Left cardiac atrium (tissue), 4 donors: ENCODE data around the gene TDRD9. TPM values are rescaled to one million over a fixed set of nuclear protein-coding genes. Genes with fewer than 3 reads are reported as not detected.

Experiments
- ATAC-seq, 2 donors: fragments of 200-7000 bp; cut with Tn5 transposase; one replicate each; pipeline ENCODE4 v1.9.1; 2020; ENCODE audit warnings: mild to moderate bottlenecking in 2 of 2, moderate library complexity in 2 of 2
- DNase-seq: peaks from one replicate; pipeline ENCODE4 v3.0.0-alpha.2; 2020
- intact Hi-C, 2 donors: fragments of 100-400 bp; cut with DNase I; formaldehyde crosslinking; loops; one replicate each; pipeline versions ENCODE4 v1.14.1 to v1.15.1; 2022 to 2023
- total RNA-seq, 2 donors: library from RNA; stranded (reverse); fragmentation: NEBNext Ultra II Directional; extraction: Animal tissue kit (Norgen Biotek cat#: 25700); gene quantifications; one replicate each; pipeline ENCODE4 v1.2.1, GENCODE V29; 2021
- donor health status: DM: no; HTN: yes; CAD: no.
- donor health status: DM: no; HTN: yes; CAD: no; lungs with severe emphysema.
- donor health status: DM: yes; HTN: yes; CAD: no.
- donor health status: Dilated cardiomyopathy.

The TDRD9 gene
- total RNA-seq, 2 donors from 2014 or later: 3.5 to 12.1 TPM

DNA sequence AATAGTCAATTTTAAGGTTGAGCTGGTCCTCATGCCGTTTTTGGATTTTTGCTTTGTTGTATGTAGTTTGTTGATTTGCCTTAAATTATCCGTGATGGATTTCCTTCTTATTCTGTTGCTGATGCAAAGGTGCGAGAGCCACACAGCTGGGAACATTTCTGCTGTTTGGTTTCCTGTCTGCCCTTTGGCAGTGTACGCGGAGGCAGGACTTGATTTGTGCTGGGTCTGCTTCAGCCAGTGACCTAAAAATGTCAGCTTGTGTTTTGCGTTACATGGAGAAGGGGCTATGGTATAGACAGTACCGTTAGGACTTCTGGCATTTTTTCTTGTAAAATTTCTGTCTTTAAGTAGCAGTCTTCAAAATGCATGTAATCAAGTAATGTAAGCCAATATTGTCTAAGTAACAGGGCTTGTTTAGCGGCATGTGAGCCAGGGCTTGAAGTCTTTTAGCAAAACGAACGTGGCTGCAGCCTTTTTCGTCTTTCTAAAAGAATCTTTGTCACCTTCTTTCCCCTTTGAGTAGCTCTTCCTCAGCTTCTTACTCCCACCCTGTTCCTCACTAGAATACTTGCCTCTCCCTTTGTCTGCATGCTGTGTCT, 32.3 kb downstream of the TDRD9 start:
- ATAC-seq (no peak), DNase-seq (no peak)
- intact Hi-C loops: no loop called here

DNA sequence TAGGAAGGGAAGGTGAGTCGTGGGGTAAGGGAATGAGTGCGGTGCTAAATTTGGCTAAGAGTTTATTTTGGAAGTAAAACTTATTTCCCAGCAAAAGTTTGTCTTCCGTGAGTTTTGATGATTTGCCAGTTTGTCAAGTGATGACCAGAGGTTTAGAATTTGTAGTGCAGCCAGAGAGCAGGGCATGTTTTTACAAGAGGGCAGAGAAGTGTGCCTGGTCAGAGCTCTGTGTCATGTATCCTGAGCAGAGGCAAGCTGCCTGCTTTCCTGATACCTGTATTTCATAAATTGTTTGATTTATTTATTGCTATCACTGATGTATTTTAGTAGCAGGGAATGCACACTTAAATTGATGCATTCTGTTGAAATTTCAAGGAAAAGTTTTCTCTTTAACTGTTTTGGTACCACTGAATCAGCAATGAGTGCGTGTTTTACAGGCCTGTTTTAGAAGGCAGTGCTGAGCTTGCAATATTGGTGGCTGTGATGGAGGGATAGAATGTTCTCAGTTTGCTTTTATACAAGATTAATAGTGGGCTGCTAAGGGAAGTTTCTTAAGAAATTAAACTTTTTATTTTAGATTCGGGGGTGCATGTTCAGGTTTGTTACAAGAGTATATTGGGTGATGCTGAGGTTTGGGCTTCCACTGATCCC, 33.8 kb downstream of the TDRD9 start:
- intact Hi-C loops: no loop called here
- no peak for DNase-seq

DNA sequence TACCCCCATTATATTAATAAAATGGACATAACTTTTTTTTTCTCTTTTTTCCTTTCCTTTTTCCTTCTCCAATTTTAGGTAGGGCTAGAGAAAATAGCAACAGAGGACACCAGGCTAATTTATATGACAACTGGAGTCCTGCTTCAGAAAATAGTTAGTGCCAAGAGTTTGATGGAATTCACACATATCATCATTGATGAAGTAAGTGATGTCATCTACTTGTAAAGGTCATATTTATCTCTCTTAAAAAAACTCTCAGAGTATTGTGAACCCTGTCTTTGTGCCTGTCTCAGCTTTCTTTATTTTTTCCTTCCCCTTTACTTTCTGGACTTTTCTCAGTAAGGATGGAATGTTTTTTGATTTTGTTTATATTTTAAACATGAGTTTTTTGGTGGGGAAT, 38.4 kb downstream of the TDRD9 start:
- ATAC-seq: no peak
- intact Hi-C loops: no loop called here
- no peak for DNase-seq

More for the DNA sequence above, 33.8 kb downstream of the TDRD9 start:
- no peak for ATAC-seq

DNA sequence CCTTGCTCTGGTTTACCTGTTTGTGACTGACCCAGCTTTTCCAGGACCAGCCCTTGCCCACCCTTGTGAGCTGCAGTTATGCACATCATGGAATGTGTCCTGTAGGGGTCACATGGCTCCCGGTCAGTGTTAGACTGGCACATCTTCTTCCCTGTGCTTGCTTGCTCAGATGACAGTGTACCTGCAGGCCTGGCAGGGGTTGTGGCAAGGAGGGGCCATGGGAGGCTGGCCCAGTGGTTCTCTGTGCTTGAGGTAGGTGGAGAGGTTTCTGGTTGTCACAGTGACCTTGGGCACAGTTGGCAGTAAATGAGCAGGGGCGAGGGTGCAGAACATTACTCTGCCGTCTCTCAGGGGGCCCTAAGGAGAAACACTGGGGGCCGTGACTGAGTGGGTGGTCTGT, 41.7 kb downstream of the TDRD9 start:
- no peak for DNase-seq
- ATAC-seq: peak; percentile 12 to 32
- intact Hi-C loops: no loop called here

DNA sequence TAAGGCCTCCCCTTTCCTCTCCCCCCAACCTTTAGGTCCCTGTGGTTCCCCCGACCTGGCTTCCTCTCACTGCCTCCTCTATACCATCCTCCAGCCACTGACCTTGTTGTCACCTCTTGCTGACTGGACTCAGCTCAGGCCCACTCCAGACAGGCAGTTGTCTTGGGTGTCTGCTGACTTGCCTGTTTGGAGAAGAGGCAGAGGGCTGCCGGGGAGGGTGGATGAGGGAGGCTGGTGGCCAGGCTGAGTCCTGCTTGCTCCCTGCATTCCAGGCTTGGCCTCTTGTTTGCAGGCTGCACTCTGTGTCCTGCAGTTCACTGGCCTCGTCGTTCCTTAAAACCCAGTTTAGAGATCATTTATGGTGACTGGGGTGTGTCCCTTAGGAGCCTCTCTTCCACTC, 45.1 kb downstream of the TDRD9 start:
- no peak for DNase-seq
- peak in 1 of 2 donors; percentile 25 for ATAC-seq
- intact Hi-C loops: no loop called here

DNA sequence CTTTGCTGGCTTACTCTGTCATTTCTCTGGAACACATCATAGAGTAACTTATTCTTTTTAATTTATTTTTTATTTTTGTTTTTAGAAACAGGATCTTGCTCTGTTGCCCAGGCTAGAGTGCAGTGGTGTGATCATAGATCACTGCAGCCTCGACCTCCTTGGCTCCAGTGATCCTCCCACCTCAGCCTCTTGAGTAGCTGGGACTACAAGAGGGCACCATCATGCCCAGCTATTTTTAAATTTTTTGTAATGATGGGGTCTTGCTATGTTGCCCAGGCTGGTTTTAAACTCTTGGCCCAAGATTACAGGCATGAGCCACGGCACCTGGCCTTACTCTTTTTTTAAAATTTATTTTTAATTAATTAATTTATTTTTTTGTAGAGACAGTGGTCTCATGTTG, 46.3 kb downstream of the TDRD9 start:
- intact Hi-C loops: no loop called here
- ATAC-seq: no peak

DNA sequence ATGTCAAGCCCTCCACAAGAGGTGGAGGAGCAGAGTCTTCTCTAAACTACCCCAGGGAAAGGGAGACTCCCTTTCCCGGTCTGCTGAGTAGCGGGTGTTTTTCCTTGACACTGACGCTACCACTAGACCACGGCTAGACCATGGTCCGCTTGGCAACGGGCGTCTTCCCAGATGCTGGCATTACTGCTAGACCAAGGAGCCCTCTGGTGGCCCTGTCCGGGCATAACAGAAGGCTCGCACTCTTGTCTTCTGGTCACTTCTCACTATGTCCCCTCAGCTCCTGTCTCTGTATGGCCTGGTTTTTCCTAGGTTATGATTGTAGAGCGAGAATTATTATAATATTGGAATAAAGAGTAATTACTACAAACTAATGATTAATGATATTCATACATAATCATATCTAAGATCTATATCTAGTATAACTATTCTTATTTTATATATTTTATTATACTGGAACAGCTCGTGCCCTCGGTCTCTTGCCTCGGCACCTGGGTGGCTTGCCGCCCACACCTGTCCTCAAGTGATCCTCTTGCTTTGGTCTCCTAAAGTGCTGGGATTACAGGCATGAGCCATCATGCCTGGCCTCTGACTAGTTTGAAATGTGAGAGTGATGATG, 52.5 kb downstream of the TDRD9 start:
- ATAC-seq (peak in 1 of 2 donors; percentile 23), DNase-seq (peak; percentile 74)
- intact Hi-C loops: loop anchor here in 1 of 2 donors (5.0 kb wide), 1 partner anchor 173 kb away; no protein-coding TSS in a partner anchor

More for the DNA sequence above, 46.3 kb downstream of the TDRD9 start:
- no peak for DNase-seq

DNA sequence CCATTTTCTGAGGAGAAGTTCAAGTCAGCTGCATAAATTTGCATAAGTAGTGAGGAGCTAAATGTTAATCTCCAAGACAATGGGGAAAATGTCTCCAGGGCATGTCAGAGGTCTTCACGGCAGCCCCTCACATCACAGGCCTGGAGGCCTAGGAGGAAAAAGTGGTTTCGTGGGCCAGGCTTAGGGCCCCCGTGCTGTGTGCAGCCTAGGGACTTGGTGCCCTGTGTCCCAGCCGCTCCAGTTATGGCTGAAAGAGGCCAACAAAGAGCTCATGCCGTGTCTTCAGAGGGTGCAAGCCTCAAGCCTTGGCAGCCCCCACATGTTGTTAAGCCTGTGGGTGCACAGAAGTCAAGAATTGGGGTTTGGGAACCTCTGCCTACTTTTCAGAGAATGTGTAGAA, 55.9 kb downstream of the TDRD9 start:
- ATAC-seq (no peak), DNase-seq (no peak)
- intact Hi-C loops: loop anchor here in 1 of 2 donors (5.0 kb wide), 1 partner anchor 177 kb away; no protein-coding TSS in a partner anchor

DNA sequence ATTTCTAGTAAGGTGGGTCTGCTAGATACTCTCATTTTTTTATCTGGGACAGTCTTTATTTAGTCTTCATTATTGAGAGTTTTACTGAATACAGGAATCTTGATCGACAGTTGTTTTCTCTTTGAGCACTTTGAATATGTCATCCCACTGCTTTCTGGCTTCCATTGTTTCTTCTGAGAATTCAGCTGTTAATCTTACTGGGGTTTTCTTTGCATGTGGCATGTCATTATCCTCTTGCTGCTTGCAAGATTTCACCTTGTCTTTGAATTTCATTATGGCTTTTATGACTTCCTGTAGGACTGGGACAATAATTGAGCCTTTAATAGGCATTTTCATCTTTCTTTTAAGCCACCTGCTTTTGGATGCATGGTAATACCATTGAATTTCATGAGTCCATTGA, 60.8 kb downstream of the TDRD9 start:
- intact Hi-C loops: no loop called here

DNA sequence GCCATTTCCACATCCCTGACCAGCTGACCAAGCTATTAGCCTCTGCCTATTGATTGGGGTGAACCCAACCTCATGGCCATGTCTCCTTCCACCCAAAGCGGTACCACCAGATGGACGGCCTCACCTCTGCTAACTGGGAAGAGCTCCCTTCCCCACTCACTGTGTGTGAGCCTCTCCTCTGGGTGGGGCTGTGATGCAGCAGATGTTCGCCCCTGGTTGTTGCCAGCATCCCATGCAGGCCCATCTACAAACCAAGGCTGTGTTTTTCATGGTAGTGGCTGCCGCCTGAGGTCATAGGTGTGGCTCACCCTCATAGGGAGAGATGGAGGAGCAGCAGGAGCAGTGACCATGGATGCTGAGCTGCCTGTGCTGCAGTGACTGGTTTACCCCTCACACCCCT, 61.7 kb downstream of the TDRD9 start:
- ATAC-seq (no peak), DNase-seq (no peak)
- intact Hi-C loops: no loop called here

More for the DNA sequence above, 60.8 kb downstream of the TDRD9 start:
- no peak for ATAC-seq
- DNase-seq: no peak

DNA sequence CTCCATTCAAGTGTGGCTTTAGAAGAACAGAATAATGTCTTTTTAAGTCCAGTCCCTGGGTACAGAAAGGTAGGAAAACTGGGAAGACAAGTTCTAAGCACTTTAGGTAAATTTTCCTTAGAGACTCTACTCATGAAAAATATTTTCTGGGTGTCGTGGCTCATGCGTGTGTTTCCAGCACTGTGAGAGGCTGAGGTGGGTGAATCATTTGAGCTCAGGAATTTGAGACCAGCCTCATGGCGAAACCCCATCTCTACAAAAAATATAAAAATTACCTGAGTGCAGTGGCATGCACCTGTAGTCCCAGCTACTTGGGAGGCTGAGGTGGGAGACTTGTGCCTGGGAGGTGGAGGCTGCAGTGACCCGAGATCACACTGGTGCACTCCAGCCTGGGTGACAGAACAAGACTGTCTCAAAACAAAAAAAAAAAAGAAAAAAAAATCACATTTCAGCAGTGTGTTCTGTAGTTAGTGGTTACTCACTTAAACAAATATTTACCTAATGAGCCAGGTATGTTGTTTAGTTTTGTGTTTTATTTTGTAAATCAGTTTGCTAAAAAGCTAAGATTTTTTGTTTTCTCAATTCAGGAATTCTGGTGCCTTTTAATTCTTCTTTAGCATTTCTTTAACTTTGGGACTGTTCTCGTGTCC, 66.4 kb downstream of the TDRD9 start:
- no peak for DNase-seq
- intact Hi-C loops: no loop called here
- ATAC-seq: no peak

DNA sequence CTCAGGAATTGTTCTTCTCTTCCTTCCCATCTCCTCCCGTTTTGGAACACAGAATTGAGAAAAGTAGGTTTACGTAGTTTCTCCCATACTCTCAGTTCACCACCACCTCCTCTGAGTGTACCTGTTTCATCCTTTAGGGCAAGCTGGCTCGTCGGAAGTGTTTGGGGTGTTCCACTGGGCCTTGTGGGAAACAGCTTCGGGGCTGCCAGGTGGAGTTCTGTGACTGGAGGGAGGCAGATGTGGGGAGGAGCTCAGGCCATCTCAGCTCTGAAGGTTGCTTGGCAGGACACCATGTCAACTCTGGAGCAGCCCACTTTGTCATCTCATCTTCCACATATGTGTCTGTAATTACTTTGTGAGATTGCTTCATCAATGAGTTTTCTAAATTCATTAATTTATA, 67.6 kb downstream of the TDRD9 start:
- DNase-seq (no peak), ATAC-seq (no peak)
- intact Hi-C loops: no loop called here

DNA sequence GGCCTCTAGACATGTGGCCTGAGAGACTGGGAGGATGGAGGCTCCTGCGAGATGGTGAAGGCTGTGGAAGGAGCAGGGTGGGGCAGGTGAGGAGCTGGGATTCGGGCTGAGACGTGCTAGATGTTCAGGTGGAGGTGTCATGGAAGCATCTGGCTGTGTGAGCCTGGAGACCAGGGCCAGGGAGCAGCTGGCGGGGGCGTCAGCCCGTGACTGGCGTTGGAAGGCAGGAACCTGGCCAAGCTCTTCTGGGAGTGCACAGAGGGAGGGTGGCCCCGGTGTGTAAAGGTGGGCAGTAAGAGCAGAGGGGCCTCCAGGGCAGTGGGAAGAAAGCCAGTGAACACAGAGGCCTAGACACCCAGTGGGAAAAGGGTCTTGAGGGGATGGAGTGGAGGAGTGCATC, 69.1 kb downstream of the TDRD9 start:
- no peak for DNase-seq
- intact Hi-C loops: no loop called here
- no peak for ATAC-seq

DNA sequence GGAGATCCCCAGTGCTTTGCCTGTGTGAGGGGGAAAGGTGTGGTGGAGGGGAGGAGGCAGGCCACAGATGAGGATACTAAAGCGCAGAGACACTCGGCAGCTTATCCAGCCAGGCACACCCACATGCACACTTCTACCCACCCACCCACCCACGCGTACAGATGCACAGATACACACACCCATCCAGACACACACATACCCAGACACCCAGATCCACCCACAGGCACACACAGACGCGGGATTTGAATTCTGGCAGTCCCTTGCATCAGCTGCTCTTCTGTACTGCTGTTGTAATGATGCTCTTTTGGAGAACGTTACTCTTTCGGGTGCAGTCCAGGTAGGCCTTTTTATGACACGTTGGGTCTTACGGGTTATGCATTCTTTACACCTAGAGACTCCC, 69.8 kb downstream of the TDRD9 start:
- no peak for DNase-seq

DNA sequence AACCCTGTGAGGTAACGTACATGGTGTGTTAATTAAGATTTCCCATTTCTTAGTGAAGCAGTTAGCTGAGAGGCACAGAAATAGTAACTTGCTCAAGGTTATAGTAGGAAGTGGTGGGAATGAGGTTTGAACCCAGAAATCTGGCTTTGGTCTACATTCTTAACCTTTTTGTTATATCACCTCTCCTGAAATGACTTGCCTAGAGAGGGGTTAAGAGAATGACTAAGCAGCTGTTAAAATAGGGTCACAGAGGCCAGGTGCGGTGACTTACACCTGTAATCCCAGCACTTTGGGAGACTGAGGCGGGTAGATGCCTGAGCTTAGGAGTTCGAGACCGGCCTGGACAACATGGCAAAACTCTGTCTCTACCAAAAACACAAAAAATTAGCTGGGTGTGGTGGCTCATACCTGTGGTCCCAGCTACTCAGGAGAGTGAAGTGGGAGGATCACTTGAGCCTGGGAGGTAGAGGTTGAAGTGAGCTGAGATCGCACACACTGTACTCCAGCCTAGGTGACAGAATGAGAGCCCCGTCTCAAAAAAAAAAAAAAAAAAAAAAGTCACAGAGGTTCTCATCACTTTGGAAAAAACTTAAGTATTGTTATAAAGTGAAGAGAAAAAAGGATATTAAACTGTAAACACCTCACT, 71.7 kb downstream of the TDRD9 start:
- ATAC-seq (no peak), DNase-seq (no peak)
- intact Hi-C loops: no loop called here

More for the DNA sequence above, 69.8 kb downstream of the TDRD9 start:
- intact Hi-C loops: no loop called here
- no peak for ATAC-seq

DNA sequence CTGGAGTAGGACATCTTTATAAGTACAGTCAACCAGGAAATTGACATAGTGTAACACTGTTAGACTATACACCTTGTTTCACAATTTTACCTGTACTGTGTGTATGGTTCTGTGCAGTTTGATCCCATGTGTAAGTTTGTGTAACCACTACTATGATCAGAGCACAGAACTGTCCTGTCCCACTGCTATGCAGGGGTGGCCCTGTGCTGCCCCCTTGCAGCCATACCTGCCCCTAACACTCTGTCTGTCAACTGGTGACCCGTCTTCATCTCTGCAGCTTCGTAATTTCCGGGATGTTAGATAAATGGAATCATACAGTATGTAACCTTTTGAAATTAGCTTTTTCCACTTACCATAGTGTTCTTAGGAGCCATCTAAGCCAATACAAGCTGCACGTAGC, 72.7 kb downstream of the TDRD9 start:
- ATAC-seq (no peak), DNase-seq (no peak)
- intact Hi-C loops: no loop called here

DNA sequence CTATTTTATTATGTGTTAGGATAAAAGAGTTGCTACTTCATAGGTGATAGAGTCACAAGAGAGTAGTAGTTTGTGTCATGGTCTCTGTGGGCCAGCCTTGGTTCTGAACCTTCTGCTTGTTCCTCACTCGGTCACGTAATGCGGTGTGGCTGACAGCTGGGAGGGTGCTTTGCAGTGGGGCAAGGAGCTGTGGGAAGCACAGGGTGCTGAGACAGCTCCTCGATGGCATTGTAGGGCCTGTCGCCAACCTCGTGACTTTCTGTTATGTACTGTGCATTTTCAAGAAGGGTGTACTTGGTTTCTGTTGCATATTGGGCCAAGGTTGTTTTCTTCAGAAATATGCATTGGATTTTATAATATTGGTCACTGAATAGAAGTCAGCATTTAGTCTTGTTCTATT, 75.4 kb downstream of the TDRD9 start:
- intact Hi-C loops: no loop called here
- no peak for DNase-seq

DNA sequence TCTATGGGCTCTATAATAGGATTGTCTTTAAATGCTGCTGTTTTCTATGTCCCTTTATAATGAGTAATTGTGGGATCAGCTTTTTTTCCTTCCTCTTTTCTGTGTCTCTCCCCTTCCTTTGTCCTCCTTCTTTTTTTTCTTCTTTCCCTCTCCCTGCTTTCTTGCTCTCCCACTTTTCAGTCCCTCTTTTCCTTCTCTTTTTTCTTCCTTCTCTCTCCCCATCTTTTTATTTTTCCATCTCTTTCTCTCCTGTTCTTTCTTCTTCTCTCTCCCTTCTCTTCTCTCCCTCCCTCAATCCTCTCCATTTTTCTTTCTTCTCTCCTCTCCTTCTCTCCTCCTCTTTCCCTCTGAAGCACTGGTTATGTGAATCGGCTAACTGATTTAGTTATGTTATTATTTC, 76.6 kb downstream of the TDRD9 start:
- DNase-seq (no peak), ATAC-seq (no peak)
- intact Hi-C loops: no loop called here

More for the DNA sequence above, 75.4 kb downstream of the TDRD9 start:
- no peak for ATAC-seq

DNA sequence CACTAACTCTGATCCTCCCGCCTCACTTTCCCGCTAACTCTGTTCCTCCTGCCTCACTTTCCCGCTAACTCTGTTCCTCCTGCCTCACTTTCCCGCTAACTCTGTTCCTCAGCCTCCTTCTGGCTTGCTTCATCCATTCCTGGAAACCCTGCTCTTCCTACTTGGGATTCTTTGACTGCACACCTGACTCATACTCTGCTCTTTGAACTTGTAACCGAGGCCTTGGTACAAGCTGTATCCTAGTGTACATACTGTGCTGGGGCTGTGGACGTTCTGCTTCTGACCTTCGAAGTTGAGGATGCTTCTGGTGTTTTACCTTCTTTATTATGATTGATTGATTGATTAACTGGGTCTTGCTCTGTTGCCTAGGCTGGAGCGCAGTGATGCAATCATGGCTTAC, 77.2 kb downstream of the TDRD9 start:
- intact Hi-C loops: no loop called here
- DNase-seq (no peak), ATAC-seq (no peak)

DNA sequence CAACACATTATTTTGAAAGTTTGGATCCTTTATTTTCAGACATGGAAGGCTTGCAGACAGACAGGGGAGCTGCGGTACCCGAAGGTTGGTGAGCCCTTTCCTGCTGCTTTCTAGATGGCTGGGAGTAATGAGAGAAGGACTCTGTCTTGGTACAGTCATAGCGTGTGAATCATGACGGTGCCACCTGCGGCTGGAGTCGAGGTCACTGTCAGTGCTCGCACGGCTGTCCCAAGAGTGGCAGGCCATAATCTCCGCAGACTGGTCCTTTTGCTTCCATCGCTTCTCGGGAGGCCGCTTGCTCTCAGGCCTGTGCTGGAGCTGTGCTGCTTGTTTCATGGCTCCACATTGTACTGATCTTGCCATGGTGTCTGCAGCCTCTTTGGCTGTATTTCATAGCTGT, 78.9 kb downstream of the TDRD9 start:
- intact Hi-C loops: no loop called here
- DNase-seq: no peak
- ATAC-seq: no peak
